Stimulated activated CD8-positive, alpha-beta memory T cell treated with anti-CD3 and anti-CD28 coated beads, Interleukin-12 subunit alpha, Interleukin-12 subunit beta, amount 100 ng/mL, for 1 hour (primary cell): ENCODE results near the gene HIC1.

Source experiments
- DNase-seq: peaks from one replicate; pipeline ENCODE4 v3.0.0-alpha.2; 2020; ENCODE audit warnings: low read depth

Gene HIC1

GRCh38 chr17:2025622-2026309 lies 29.1 kb upstream of the HIC1 start:
- DNase-seq = no peak

- no peak for DNase-seq
These were observed 27.2 kb upstream of the HIC1 start for GRCh38 chr17:2027528-2028233.

- DNase-seq = no peak
These were observed 26.7 kb upstream of the HIC1 start for GRCh38 chr17:2028234-2028614.

- no peak for DNase-seq
These were observed 26.2 kb upstream of the HIC1 start for GRCh38 chr17:2028737-2029136.

GRCh38 chr17:2029911-2030778 lies 24.8 kb upstream of the HIC1 start, which contains the start of gene DPH1:
TSS of gene DPH1 (plus strand) at chr17:2030153. CDS start at chr17:2030170, 17 bp downstream.
- peak; percentile 75 for DNase-seq

- no peak for DNase-seq
These were observed 24.1 kb upstream of the HIC1 start for GRCh38 chr17:2030779-2031163.

- no peak for DNase-seq
These were observed 21.8 kb upstream of the HIC1 start for GRCh38 chr17:2033153-2033552.

GRCh38 chr17:2034157-2034556 lies 20.7 kb upstream of the HIC1 start:
- no peak for DNase-seq

GRCh38 chr17:2034806-2035540 lies 19.9 kb upstream of the HIC1 start:
- no peak for DNase-seq

- no peak for DNase-seq
These were observed 19.1 kb upstream of the HIC1 start for GRCh38 chr17:2035541-2036488.

- no peak for DNase-seq
These were observed 17.7 kb upstream of the HIC1 start for GRCh38 chr17:2037155-2037554.

- DNase-seq = no peak
These were observed 14.6 kb upstream of the HIC1 start for GRCh38 chr17:2040219-2040827.

GRCh38 chr17:2040942-2041560 lies 13.9 kb upstream of the HIC1 start:
- no peak for DNase-seq

- DNase-seq = peak; percentile 97
These were observed 13.1 kb upstream of the HIC1 start, which contains the start of gene OVCA2 for GRCh38 chr17:2041561-2042389. TSS of gene OVCA2 (plus strand) at chr17:2042022. CDS start at chr17:2042048, 26 bp downstream.

GRCh38 chr17:2042390-2042847 lies 12.5 kb upstream of the HIC1 start:
- DNase-seq = no peak

GRCh38 chr17:2042933-2043332 lies 12.0 kb upstream of the HIC1 start:
- no peak for DNase-seq

- DNase-seq = no peak
These were observed 11.1 kb upstream of the HIC1 start for GRCh38 chr17:2043785-2044184.

GRCh38 chr17:2044263-2044894 lies 10.5 kb upstream of the HIC1 start:
- no peak for DNase-seq
